GM15510 (cell line): ENCODE results near the gene SCN5A.

Experiments
- POLR2A ChIP-seq: IDR thresholded peaks from 3 replicates; pipeline ENCODE4 v1.6.1; 2011; ENCODE audit warnings: borderline replicate concordance; ENCODE audit not compliant: insufficient read length; ENCODE audit errors: extremely low read depth

Gene SCN5A

DNA sequence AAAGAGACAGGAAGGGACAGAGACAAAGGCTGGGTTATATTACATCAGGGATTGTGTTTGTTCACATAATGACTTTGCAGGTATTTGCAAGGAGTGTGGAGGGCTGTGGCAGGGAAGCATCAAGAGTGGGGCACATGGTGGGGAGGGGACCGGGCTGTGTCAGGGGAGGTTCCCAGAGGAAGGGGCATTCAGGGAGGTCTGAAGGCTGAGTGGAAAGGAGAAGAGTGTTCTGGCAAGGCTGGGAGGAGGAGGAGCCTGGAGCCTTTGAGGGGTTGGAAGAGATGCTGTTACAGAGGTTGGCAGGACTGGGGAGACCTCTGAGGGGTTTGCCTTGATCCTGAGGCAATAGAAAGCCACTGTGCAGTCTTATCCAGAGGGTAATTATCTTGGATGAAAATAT lies 103.9 kb downstream of the SCN5A start:
- TF ChIP-seq POLR2A: no peak

DNA sequence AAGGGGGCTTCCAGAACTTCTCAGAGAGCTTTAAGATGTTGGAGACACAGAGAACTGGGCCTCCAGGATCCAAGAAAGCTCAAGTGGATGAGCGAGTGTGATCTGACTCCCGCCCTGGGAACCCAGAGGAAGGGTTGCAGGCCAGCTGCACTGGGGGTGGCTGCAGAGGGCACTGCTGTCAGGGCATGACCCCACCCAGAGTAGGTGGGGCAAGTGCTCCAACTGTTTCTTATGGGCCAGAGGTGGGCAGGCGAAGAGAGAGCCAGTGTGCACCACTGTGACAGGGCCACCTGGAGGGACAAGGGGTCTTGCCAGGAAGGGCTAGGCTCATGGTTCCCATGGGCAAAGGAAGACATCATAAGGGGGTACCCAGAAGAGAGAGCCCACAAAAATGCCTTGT lies 104.6 kb downstream of the SCN5A start:
- TF ChIP-seq POLR2A: no peak

DNA sequence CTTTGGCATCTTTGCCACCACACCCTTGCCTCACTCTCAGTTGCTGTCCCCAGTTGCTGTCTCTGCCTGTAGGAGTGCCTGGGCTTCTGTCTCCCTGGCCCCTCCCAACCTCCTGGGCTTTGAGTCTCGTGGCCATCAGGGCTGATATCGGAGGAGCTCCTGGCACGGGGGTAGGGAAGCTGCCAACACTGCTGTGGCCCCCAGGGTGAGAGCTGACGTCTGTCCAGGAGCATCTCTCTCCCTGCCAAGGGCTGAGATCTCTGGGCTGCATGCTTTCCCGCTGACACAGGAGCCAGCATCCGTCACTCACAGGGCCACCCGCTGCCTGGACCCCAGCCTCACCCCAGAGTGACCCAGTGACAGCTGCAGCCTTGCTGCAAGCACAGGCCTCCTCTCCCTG lies 105.9 kb downstream of the SCN5A start:
- TF ChIP-seq POLR2A: no peak

DNA sequence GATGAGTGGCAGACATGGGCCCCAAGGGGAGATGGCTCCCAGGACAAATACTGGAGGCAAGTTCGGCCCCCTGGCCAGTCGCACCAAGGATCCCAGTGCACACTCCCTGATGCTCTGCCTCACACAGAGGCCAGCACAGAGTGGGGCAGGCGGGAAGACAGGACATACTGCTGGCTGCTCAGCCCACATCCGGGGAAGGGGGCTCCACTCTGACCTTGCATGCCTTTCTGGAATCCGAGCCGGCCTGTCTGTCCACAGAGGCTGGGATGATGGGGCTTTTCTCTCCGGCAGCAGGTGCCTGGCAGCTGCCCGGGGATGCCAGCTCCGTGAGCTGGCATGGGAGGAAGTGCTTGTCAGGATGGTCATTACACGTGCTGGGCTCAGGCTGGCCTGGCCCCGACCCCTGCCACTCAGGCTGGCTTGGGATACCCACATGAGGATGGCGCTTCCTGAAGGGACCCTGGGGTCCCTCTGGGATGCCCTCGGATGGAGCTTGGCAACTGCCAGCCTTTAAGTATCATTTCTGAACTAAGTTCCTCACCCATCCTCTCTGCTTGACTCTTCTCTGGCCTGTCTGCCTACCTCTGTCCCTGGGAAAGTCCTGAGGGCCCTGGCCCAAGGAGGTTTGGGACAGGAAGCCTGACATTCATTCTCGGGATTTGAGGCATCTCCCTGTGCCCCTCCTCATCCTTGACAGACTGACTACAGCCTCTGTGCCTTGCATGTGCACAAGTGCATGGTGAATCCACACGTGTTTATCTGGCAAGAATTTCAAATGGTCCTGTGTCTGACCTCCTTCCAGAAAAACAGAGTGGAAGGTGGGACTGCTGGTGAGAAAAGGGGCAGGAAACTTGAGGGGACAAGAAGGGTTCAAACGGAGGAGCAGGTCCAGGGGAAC lies 106.8 kb downstream of the SCN5A start:
- TF ChIP-seq POLR2A: no peak

DNA sequence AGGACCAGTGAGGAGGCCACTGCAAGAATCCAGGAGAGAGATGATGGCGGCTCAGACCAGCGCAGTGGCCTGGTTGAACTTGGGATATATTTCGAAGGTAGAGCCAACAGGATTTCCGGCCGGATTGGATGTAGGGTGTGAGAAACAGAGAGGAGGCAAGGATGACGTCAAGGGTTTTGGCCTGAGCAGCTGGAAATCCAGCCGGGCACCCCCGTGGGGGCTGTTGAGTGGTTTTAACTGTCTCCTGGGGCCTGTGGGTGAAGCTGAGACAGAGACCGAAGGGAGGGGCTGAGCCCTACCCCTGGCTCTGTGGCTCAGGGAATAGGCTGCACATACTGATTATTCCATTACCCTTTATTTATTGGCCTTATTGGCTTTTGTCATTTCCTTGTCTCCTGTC lies 107.7 kb downstream of the SCN5A start:
- no peak for TF ChIP-seq POLR2A

DNA sequence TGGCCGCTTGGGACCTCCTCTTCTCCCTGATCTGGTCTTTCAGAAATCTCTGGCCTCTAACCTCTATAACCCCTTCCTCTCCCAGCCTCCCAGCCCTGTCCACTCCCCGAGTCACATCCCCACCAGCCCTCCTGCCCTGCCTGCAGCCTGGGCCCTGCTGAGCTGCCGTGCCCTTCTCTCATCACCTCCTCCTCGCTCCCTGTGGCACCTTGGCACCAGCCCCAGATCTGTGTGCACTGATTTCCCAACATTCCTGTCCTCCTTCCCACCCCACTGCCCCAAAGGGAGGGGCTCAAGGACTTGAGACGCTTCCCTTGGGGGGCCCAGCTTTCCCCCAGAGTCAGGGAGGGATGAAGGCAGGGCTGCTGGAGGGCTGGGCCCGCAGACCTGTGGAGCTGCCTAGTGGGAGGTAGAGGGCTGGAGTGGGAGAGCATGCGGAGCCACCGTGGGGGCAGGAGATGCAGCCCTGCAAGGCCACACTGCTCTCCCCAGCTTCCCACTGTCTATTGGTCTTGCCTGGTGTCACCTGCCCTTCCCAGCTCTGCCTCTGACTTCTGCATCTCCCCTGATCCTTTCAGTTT lies 110.6 kb downstream of the SCN5A start:
- TF ChIP-seq POLR2A: no peak

DNA sequence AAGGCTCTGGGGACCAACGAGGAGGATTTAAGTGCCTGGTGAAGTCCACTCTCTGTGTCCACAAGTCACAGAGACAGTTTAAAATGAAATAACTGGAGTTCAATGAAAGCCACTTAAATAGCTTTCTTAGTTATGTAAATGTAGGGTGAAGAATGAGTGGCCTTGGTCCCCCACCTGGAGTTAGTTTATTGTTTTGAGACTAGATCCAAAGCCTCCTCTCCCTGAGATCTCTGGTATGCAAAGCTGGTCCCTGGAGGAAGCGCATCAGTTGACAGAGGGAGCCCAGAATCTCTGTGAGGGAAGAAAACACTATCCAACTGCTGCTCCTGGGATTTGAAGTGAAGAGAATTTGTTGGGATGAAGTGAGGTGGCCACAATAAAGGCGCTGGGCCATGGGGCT lies 112.8 kb downstream of the SCN5A start:
- TF ChIP-seq POLR2A: no peak

DNA sequence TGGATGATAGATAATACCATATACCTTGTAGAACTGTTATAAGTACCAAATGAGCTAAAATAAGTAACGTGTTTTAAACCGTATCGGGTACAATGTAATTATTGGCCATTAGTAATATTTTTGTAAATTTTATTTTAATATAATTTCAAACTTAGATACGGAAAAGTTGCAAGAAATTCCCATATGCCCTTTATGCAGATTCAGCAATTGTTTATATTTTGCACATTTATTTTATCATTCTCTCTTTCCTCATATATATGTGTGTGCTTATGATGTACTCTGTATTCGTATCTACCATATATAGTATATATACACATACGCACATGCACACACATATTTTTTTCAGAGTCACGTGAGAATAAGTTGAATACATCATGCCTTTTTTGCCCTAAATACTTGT lies 114.9 kb downstream of the SCN5A start:
- TF ChIP-seq POLR2A: no peak

DNA sequence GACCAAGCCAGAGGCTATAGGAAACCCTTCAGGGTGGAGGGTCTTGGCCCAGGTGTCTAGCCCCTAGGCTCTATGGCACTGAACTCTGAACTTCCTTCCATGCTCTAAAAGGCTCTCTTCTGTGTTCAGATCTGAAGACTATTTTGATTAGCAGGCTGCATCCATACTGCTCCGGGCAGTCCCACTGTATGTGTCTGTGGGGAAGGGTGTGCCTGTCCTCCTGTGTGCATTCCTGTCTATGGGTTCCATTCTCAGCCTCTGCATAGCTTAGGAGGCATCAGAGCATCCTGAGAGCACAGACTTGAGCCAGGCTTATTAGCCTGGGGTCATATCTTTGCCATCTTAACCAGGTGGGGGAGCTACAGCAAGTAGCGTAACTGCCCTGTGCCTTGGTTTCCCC lies 115.3 kb downstream of the SCN5A start:
- TF ChIP-seq POLR2A: no peak

DNA sequence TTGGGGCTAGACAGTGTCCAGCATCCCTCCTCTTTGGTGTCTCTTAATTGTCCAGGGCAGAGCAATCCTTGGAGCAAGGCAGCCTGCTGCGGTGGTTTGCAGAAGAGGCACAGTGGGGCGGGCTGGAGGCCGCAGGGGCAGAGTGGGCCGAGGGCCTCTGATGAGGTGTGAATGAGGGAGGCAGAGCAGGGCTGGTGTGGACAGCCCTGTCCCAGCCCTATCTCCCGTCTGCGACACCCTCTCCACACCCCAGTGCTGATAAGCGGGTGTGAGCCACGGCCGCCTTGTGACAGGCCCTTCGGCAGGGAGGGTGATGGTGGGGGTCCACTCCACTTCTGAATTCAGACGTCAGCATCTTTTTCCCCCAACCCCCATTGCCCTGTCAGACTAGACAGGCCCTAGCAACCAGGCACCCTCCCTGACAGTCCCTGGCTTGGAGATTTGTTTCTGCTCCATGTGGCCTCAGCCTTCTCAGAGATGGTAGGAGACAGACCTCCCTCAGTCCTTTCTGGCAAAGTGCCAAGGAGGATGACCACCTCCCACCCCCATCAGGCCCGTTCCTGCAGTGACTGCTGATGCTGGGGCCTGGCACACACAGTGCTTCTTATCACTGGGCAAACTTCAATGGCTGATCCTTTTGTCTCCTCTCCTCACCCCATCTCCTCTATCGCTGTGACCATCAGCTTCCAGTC lies 116.1 kb downstream of the SCN5A start:
- no peak for TF ChIP-seq POLR2A

DNA sequence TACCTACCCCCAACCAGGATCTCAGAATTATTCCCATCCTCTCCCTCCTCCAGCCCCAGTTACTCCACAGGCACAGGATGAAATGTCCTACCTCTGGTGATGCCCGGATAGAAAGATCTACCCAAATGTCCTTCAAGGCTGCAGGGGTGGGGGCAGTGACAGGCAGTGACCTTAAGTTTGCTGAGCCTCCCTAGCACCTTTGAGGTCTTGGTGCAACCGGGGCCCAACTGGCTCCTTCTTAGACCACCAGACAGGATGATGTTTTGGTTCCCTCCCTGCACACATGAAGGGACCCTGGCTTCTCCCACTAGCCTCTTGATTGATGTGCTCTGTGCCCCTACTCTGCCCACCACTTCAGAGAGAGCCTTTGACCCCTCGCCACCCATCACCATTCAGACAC lies 117.0 kb downstream of the SCN5A start:
- no peak for TF ChIP-seq POLR2A

DNA sequence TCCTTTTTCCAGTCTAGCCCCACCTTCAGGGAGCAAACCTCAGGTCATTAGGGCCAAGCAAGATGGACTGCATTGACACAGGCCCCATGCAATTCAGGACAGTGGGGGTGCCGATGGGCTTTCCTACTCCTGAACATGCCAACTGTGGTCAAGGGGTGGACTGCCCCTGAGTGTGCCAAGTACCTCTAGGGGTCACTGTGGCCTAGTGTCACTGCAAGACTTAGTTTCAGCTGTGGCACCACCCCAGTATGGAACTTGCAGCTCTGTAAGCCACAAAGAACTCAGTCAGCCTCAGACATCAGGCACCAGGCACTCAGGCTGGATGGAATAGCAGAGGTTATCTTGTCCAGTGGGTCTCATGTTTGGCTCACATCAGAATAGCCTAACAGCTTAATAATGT lies 121.0 kb downstream of the SCN5A start:
- TF ChIP-seq POLR2A: no peak

DNA sequence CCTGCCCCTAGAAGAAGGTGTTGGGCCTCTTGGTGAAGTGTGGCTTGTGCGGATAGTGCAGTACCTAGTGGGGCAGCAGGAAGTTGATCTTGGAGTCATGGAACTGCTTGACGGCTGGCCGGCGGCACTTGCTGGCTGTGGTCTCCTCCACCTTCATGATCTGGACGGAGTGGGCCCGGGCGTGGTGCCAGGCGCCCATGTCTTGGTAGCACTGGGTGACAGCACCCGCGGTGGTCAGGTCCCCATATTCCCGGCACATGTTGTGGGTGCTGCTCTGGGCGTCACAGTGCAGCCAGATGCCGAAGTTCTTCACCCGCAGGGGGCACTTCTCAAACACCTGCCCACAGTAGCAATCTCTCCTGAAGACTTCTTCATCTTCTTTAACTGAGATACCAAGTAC lies 122.7 kb downstream of the SCN5A start:
- TF ChIP-seq POLR2A: no peak

DNA sequence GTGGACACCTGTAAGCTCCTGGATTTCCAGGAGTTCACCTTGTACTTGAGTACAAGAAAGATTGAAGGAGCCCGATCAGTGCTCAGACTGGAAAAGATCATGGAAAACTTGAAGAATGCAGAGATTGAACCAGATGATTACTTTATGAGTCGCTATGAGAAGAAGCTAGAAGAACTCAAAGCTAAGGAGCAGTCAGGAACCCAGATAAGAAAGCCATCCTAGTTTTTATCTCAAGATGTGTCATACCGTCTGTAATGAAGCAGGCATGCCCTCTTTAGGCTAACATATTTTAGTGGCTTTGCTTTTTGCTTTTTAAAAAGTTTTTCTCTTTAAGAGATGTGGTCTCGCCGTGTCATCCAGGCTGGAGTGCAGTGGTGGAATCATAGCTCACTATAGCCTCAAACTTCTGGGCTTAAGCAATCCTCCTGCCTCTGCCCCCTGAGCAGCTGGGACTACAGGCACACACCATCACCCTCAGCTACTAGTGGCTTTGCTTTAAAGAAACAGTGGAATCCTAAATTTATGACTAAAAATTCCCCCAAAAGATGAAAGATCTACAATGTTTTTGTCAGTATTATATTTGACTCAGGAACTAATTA lies 125.2 kb downstream of the SCN5A start:
- no peak for TF ChIP-seq POLR2A

DNA sequence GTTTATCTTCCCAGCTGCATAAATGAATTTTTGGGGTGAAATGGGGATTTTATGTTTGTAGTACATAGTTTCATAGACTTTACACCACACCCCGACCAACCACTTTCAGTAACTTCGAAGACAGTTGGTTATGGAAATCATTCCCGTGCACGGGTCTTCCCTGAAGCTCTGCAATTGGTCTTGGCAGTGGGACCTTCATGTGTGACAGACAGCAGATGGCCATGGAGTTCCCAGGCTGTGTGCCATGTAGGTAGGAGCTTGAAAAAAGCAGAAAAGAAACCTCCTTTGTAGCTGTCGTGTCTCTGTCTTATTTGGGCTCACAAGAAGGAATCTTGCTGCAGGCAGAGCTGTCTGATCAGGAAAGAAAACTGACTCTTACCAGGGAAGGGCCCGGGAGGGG lies 127.5 kb downstream of the SCN5A start:
- no peak for TF ChIP-seq POLR2A
